ENCODE results near the gene ALB. TPM values are rescaled to one million over a fixed set of nuclear protein-coding genes. Genes with fewer than 3 reads are reported as not detected.

ALB gene
- not detected in 2 replicates for total RNA-seq

GRCh38 chr4:73404042-73404441, at the start of gene ALB:
Gene ALB (plus strand): TSS chr4:73404287. CDS start chr4:73404328, 41 bp downstream.

GRCh38 chr4:73435984-73436383, 31.9 kb downstream of the ALB start, which contains the start of gene AFP:
Gene AFP (plus strand): TSS chr4:73436221. CDS start chr4:73436263, 42 bp downstream.

Other genes starting within 250 kb of the ALB start
- 71.2 and 83.6 TPM in 2 replicates for gene ANKRD17, start 145.5 kb upstream of the ALB start, total RNA-seq
- gene AFP, start 31.9 kb downstream of the ALB start, total RNA-seq = not detected in 2 replicates
- not detected in 2 replicates for gene AFM, start 77.5 kb downstream of the ALB start, total RNA-seq
- gene RASSF6, start 216.1 kb downstream of the ALB start, total RNA-seq = not detected in 2 replicates